Stimulated activated CD4-positive, alpha-beta T cell treated with anti-CD3 and anti-CD28 coated beads, Interleukin-4, amount 100 ng/mL, for 24 hours (primary cell): Measurements from ENCODE around the gene TIMM44.
"Not testable (repeated sequence)": the region's sequence is repeated elsewhere in the genome, so short reads cannot be mapped to it uniquely, and the experiment has no call there.

ENCODE experiments used
- DNase-seq: peaks from one replicate; pipeline ENCODE4 v3.0.0-alpha.2; 2020

The TIMM44 gene

GRCh38 chr19:7975037-7975436 lies 31.6 kb upstream of the TIMM44 start:
- no peak for DNase-seq

DNA sequence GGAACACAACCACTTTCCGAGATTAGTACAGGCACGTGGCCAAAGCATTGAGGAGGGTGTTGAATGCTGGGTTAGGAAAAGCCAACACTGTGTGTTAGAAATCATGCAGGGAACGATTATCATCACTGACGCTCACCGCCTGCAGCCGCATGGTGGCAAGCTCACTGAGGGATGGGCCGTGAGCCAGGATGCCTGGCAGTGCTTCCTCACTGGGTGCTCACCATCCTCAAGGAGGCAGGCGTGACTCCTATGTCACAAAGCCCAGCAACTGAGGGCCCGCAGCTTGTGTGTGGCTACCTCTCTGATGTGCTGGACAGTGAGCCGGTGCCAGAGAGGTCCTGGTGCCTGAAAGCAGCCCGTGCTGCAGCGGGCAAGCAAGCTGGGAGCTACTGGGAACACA lies 30.4 kb upstream of the TIMM44 start:
- DNase-seq, result no peak

DNA sequence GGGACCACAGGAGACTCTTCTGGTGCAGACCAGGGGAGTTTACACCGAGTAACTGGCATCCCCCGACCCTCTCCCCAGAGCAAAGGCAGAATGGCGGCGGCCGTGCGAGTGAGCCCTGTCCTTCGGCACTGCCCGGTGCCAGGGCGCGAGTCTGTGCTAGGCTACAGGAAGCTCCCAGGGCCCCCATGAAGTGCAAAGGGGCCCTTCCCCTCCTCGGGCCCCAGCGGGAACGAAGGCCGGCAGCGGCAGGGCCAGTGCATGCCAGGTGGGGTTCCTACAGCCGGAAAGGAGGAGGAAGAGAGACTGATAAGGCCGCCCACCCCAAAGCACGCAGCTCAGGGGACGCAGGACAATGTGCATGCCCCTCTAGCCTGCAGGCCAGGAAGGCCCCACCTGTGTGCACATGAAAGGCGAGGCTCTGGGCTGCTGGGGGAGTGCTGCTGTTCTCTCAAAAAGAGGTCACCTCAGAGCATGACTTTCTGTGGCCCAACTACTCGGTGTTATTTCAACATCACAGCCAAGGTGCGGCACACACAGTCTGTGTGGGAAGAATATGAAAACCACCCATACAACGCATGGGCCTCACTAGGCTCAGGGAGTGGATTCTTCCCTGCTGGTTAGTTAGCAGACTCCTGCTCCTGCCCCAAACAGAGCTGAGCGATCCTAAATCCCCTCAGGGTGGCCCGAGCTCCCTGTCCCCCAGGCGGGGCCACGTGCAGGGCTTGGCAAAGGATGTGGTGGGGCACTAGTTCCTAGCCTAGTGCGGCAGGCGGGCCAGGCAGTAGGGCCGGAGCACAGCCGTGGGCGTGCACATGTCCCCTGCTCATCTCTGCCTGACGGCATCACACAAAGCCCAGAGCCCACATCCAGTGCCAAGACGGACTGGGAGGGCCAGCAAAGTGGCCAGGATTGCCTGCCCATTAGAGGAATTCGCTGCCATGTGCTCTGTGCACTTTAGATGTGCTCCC lies 28.4 kb upstream of the TIMM44 start:
- no peak for DNase-seq

GRCh38 chr19:7970716-7971448 lies 27.4 kb upstream of the TIMM44 start:
- DNase-seq, result peak; percentile 23

DNA sequence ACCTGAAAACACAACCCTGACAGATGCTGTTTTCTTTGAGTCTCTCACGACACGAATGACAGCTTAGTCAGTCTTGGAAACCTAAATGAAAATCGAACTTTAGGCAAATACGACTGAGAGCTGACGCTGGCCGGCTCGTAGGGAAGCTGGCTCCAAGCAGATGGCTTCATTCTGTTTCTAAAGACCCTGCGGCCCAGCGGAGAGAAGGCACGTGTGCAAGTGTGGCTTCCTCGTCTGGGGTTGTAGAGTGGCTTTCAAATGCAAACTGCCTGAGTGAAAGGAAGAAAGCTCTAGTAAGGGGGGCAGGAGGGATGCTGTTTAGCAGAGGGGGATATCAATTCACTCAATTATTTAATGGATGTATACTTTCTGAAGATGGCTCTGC lies 26.1 kb upstream of the TIMM44 start:
- no peak for DNase-seq

DNA sequence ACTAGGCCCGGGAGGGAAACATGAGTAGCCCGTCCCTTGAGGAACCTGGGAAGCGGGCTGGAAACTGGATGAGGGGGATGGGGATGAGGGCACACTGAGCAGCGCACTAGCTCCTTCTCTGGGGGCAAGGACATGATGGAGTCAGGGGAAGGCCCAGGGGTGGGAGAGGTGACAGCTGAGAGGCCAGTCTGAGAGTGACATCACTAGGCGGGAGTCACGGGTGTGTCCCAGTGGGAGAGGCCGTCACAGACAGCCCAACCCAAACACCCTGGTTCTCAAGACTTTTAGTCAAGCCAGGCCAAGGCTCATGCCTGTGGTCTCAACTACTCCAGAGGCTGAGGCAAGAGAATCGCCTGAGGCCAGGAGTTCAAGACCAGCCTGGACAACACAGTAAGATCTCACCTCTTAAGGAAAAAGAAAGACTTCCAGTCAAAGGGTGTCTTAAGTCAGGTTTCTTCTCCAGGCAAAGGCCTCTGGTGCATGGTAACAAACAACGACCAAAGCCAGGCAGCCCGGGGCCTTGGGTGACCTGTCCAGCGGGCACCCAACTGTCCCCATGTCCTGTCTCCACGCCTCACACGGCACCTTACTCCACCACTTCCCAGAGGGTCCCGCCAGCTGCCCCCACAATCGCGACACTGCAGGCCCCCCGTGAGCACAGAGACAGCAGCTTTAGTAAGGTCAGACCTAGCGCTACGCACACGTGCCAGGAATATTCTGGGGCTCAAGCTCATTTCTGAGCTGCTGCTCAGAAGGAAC lies 25.5 kb upstream of the TIMM44 start:
- DNase-seq, result no peak

DNA sequence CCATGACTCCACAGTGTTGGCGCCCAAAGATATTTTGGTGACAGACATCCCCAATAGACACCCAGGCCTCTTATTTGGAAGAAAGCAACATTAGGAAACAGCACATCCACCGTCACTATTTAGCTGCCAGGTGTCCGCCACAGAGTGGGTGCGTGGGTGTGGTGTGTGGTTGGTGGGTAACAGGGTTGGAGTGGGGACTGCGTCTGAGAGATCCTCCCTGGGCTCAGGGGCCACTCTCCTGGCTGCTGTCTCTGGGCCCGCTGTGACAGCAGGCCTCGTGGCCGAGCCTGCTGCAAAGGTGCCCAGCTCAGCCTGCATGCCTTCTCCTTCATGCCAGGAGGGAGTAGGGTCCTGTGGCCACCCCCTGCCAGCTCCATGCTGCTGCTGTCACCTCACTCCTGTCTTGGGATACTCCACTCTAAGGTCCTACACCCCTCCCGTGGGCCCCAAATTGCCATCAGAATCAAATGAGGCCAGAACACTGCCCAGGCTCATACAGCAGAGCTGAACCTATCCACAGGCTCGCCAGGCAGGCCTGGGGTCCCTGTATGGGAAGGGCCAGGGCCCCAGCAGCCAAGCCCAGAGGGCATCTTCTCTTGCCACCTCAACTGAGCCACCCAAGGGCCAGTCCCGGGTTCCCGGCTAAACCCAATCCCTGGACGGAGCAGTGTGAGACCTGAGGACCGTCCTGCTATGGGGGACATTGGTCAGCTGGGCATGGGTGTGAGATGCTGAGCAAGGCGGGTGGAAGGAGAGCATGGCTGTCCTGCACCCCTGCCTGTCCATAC lies 24.7 kb upstream of the TIMM44 start:
- no peak for DNase-seq

- DNase-seq, result no peak
These were observed 22.6 kb upstream of the TIMM44 start for GRCh38 chr19:7965921-7966665.

DNA sequence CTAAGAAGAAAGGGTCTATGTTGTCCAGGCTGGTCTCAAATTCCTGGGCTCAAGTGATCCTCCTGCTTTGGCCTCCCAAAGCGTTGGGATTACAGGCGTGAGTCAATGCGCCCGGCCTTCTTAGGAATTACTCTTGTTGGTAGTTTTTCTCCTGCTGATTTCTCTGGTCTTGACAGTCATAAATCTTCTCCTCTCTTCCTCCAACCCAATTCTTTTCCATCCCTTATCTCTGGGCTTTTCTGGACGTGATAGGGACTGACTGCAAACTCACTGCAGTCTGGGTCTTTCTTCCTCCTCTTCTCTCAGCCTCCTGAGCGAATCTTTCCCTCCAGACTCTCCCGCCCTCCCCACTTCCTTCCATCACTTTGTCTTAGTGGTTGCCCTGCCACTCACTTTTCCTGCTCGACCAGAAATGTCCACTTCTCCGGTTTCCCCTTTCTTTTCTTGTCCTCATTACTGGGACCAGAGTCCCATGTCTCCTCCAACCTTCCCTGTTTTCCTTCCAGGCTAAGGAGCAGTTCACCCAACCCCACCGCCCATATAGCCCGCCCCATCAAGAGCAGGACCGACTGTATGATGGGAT lies 21.9 kb upstream of the TIMM44 start:
- DNase-seq, result no peak

GRCh38 chr19:7963566-7963965 lies 20.1 kb upstream of the TIMM44 start:
- DNase-seq, result no peak

GRCh38 chr19:7962644-7963268 lies 19.3 kb upstream of the TIMM44 start:
- DNase-seq, result no peak

- DNase-seq, result no peak
These were observed 18.6 kb upstream of the TIMM44 start for GRCh38 chr19:7961920-7962626.

- not testable (repeated sequence) for DNase-seq
These were observed 17.6 kb upstream of the TIMM44 start for GRCh38 chr19:7961082-7961481.

DNA sequence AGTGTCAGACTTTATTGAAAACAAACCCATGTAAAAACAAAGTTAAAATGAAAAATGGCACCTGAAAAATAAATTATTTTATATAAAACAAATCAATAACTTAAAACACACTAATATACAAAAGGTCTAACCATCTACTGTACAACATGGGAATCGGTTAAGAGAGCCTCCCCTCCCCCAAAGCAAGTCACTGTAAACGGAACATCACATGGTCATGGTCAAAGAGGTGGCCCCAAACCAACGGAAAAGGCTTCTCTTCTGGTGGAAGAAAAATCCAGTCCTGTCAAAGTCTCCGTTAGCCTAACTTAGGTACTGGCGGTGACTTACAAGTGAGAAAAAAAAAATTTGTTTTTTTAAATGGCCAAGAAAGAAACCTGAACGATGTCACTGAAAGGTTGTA lies 15.7 kb upstream of the TIMM44 start:
- no peak for DNase-seq

GRCh38 chr19:7955696-7956095 lies 12.2 kb upstream of the TIMM44 start:
- DNase-seq, result no peak

DNA sequence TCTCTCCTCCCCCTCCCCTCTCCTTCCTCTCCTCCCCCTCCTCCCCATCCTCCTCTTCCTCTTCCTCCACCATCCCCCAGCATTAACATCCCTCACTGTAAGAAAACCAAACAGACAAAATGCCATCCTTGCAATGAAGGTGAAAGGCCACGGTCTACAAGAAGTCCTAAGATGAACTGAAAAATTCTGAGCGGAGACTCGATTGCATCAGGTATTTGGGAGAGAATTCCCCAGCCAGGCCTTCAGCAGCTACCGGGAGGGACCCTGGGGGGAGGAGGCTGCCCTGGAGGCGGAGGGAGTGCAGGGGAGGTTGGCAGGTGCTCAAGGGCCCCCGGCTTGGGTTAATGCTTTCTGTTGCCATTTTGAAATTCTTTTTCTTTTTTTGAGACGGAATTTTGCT lies 10.1 kb upstream of the TIMM44 start:
- no peak for DNase-seq

GRCh38 chr19:7953060-7953459 lies 9.6 kb upstream of the TIMM44 start:
- no peak for DNase-seq

DNA sequence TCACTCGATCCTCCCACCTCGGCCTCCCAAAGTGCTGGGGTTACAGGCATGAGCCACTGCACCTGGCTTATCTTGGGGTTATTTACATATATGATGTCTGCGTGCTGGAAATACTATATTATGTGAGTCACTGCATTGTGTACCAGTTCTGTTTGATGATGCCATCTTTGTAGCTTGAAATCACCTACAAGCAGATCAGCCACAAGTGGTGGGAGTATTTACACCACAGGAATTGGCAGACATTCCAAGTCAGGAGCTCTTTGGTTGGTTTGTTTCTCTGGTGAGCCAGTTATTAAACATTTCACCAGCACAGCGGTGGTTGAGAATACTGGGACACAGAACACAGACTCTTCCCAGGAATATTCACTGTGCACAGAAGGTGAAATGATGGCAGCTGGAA lies 4.5 kb upstream of the TIMM44 start:
- no peak for DNase-seq

DNA sequence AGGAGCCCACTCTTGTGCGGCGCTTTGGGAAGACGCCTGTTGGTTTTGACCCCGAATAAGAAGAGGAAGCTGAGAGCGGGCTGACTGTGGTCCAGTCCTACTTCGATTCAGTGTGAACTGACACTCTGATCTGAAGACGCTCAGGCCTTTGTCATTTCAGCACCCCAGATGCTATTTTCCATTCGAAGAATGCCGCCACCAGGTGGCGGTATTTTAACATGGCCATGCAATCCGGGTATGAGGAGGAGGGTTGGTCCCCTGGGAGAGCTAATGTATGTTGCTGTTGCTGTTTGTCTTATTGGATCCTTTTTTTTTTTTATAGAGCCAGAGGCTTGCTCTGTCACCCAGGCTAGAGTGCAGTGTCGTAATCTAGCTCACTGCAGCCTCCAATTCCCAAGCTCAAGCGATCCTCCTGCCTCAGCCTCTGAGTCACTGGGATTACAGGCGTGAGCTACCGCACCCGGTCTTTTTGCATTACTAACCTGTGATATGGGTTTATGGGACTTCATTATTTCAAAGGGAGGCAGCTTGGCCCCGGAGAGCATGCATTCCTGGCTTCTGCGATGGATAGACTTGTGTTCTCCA lies 803 bp upstream of the TIMM44 start:
- peak; percentile 90 for DNase-seq

DNA sequence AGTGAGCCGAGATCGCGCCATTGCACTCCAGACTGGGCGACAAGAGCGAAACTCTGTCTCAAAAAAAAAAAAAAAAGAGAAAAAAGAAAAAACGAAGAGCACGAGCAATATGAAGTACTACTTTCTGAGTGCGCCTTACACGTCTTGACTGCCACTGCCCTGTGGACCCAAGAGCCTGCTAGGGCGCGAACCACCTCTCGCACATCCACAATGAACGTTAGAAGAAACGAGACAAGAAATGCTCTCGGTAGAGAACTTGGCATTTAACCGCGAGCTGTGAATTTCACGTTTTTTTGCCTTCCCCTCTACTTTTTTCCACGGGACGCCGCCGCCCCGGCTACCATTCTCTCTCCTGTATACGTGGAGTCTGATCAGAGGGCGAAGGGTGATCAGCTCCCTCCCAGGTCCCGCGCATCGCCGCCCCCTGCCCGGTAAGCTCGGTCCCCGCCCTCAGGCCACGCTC lies 454 bp downstream of the TIMM44 start:
- no peak for DNase-seq
